Glutamatergic neuron (in vitro differentiated cells): Measurements from ENCODE around the gene SNTA1. TPM values are rescaled to one million over a fixed set of nuclear protein-coding genes. Genes with fewer than 3 reads are reported as not detected.
"Not testable (repeated sequence)": the region's sequence is repeated elsewhere in the genome, so short reads cannot be mapped to it uniquely, and the experiment has no call there.

Experiments used
- DNase-seq: peaks from one replicate; pipeline ENCODE4 v3.0.0; 2022
- H3K27ac Mint-ChIP-seq: one replicate; pipeline ENCODE4 v1.8.0; 2020; ENCODE audit warnings: mild to moderate bottlenecking, mixed read lengths, inconsistent platforms; ENCODE audit not compliant: unreplicated experiment
- H3K27me3 Mint-ChIP-seq: one replicate; pipeline ENCODE4 v1.8.0; 2020; ENCODE audit warnings: mild to moderate bottlenecking, moderate library complexity, mixed read lengths, inconsistent platforms; ENCODE audit not compliant: unreplicated experiment
- H3K36me3 Mint-ChIP-seq: one replicate; pipeline ENCODE4 v1.8.0; 2020; ENCODE audit warnings: mild to moderate bottlenecking, mixed read lengths, inconsistent platforms; ENCODE audit not compliant: unreplicated experiment
- H3K4me1 Mint-ChIP-seq: one replicate; pipeline ENCODE4 v1.8.0; 2020; ENCODE audit warnings: mild to moderate bottlenecking, low read depth, mixed read lengths, inconsistent platforms; ENCODE audit not compliant: unreplicated experiment
- H3K4me3 Mint-ChIP-seq: one replicate; pipeline ENCODE4 v1.8.0; 2020; ENCODE audit warnings: mild to moderate bottlenecking, mixed read lengths, inconsistent platforms; ENCODE audit not compliant: unreplicated experiment
- H3K9me3 Mint-ChIP-seq: one replicate; pipeline ENCODE4 v1.8.0; 2020; ENCODE audit warnings: mild to moderate bottlenecking, moderate library complexity, mixed read lengths, inconsistent platforms; ENCODE audit not compliant: unreplicated experiment
- CTCF ChIP-seq: fragments of 200-600 bp; sonication (generic); IDR thresholded peaks from one replicate; pipeline ENCODE4 v1.5.0; 2021; ENCODE audit not compliant: partially characterized antibody, unreplicated experiment
- total RNA-seq: library from RNA; stranded (reverse); fragmentation: NEBNext Ultra II Directional; extraction: Animal tissue kit (Norgen Biotek cat#: 25700); gene quantifications from one replicate; pipeline ENCODE4 v1.2.1, GENCODE V29; 2021; ENCODE audit not compliant: unreplicated experiment

The SNTA1 gene
- total RNA-seq, 1 donor from 2014 or later, result 4.5 TPM

GRCh38 chr20:33463332-33464101 lies 20.0 kb upstream of the SNTA1 start:
- TF ChIP-seq CTCF, result no peak
- Mint-ChIP-seq H3K9me3 (peaks cover 11% of the 10 kb centered on the region), H3K27ac (no peak overlapping the region), H3K4me1 (peaks cover 23% of the 10 kb centered on the region), H3K27me3 (peaks cover 15% of the 10 kb centered on the region), H3K36me3 (no peaks in the 10 kb centered on the region), H3K4me3 (no peak overlapping the region)
- DNase-seq, result no peak

GRCh38 chr20:33460711-33461110 lies 17.1 kb upstream of the SNTA1 start:
- H3K9me3 Mint-ChIP-seq, result peaks cover 5% of the 10 kb centered on the region
- peaks cover 19% of the 10 kb centered on the region for H3K4me1 Mint-ChIP-seq
- no peak overlapping the region for H3K27ac Mint-ChIP-seq
- TF ChIP-seq CTCF, result no peak
- DNase-seq, result no peak
- H3K36me3 Mint-ChIP-seq, result no peaks in the 10 kb centered on the region
- no peak overlapping the region for H3K4me3 Mint-ChIP-seq
- peaks cover 11% of the 10 kb centered on the region for H3K27me3 Mint-ChIP-seq

- no peak for DNase-seq
- Mint-ChIP-seq H3K9me3 (no peaks in the 10 kb centered on the region), H3K4me1 (peaks cover 8% of the 10 kb centered on the region), H3K36me3 (no peaks in the 10 kb centered on the region), H3K4me3 (no peak overlapping the region), H3K27ac (no peak overlapping the region), H3K27me3 (peaks cover 5% of the 10 kb centered on the region)
- TF ChIP-seq CTCF, result no peak
These were observed 16.0 kb upstream of the SNTA1 start for GRCh38 chr20:33459599-33459998.

- peak; percentile 93 for TF ChIP-seq CTCF
- H3K27me3 Mint-ChIP-seq, H3K9me3 Mint-ChIP-seq, H3K4me3 Mint-ChIP-seq, H3K36me3 Mint-ChIP-seq, H3K27ac Mint-ChIP-seq, H3K4me1 Mint-ChIP-seq: not testable (repeated sequence)
- peak; percentile 91 for DNase-seq
These were observed 13.5 kb upstream of the SNTA1 start for GRCh38 chr20:33456916-33457642.

DNA sequence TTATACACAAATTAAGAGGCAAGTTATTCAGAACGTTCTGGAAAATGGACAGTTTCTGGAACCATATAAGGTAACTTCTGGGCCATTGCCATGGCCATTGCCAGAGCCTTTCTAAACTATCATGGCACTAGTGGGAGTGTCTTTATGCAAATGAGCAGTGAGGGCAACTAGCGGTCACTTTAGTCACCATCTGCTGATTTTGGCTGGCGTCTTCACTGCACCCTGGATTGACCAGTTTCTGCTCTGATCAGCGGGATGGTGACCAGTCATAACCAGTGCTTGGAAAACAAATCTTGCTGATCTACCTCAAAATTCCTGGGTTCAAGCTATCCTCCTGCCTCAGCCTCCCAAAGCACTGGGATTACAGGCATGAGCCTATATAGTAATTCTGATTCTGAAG lies 7.3 kb upstream of the SNTA1 start:
- Mint-ChIP-seq H3K9me3 (peaks cover 2% of the 10 kb centered on the region), H3K27me3 (no peaks in the 10 kb centered on the region), H3K4me1 (peaks cover 1% of the 10 kb centered on the region), H3K36me3 (peaks cover 5% of the 10 kb centered on the region), H3K4me3 (no peak overlapping the region), H3K27ac (no peak overlapping the region)
- TF ChIP-seq CTCF, result no peak
- no peak for DNase-seq
